ENCODE results near the gene MYCT1. TPM values are rescaled to one million over a fixed set of nuclear protein-coding genes. Genes with fewer than 3 reads are reported as not detected.
"Not testable (repeated sequence)": the region's sequence is repeated elsewhere in the genome, so short reads cannot be mapped to it uniquely, and the experiment has no call there.

Gene MYCT1, protein sequence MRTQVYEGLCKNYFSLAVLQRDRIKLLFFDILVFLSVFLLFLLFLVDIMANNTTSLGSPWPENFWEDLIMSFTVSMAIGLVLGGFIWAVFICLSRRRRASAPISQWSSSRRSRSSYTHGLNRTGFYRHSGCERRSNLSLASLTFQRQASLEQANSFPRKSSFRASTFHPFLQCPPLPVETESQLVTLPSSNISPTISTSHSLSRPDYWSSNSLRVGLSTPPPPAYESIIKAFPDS
- not detected in 2 replicates for total RNA-seq (2014; rRNA removed; shearing (Covaris generic))

DNA sequence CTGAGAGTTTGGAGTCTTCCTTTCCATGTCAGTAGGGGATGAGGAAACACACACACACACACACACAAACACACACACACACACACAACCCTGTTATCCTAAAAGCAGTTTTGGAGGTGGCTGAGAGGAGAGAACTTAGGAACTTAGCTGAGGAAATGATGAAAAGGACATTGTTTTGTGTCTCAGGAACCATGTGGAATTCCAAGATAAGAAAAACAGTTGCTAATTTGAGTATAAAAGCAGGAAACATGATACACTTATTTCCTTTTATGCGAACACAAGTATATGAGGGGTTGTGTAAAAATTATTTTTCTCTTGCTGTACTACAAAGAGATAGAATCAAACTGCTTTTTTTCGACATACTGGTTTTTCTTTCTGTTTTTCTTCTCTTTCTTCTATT lies at the start of gene MYCT1:
TSS of gene MYCT1 (plus strand) at position 264 of the 400 bp plus-strand sequence. CDS start at position 270, 6 bp downstream.
- no peak for DNase-seq (ENCODE audit: low spot score)

GRCh38 chr6:152648105-152648504 lies 49.6 kb upstream of the MYCT1 start:
- DNase-seq (ENCODE audit: low spot score) = no peak

GRCh38 chr6:152651986-152652385 lies 45.7 kb upstream of the MYCT1 start:
- DNase-seq (ENCODE audit: low spot score) = no peak

- no peak for DNase-seq (ENCODE audit: low spot score)
Observed at GRCh38 chr6:152661776-152662175, 35.9 kb upstream of the MYCT1 start.

GRCh38 chr6:152669895-152670294 lies 27.8 kb upstream of the MYCT1 start:
- DNase-seq (ENCODE audit: low spot score) = peak; percentile 12

DNA sequence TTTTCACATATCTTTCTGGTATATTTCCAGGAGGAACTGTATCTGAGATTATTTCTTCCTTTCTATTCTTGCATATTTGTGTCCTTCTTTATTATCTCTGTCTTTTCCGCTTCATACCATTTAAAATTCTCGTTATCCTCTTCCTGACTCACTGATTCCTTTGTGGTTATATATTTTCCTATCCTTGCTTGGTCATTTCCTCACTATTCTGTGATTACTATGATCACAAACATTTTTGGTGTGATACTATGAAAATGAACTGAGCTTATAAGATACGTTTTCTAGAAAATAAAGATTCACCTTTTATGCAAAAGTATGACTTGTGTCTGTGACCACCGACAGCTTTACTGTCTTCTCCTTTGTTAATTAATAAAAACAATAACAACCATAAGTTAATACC lies 26.5 kb upstream of the MYCT1 start:
- DNase-seq (ENCODE audit: low spot score) = no peak

DNA sequence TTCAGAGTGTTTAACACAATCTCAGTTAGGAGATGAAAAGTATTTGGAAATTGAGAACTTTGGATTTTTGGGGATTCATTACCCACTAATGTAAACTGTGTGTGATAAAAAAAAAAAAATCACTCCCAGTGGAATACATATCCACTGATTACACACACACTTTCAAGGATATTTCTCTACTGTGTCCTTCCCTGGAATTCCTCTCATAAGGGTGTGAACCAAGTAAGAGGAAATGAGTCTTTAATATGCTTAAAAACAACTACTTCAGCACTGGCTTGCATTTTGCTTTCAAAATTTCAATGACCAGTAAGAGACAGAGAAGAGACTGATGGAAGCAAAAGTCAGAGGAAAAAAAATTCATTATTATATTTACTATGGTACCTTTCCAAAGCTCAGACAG lies 24.5 kb upstream of the MYCT1 start:
- no peak for DNase-seq (ENCODE audit: low spot score)

DNA sequence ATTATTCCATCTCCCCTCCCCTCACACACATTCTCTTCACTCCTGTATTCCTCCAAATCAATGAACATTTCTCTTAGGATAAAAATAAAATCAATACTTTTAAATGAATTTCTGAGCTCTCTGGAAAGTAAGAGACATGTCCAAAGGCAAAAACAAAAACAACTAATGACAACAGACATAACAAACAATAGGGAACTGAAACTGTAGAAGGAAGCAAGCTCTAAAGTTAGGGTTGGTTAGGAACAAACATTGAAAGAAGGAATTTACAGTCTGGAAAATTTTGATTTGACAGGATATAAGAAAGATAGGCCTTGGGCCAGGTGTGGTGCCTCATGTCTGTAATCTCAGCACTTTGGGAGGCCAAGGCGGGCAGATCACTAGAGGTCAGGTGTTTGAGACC lies 17.5 kb upstream of the MYCT1 start:
- DNase-seq (ENCODE audit: low spot score) = no peak

GRCh38 chr6:152680879-152681517 lies 16.7 kb upstream of the MYCT1 start:
- no peak for DNase-seq (ENCODE audit: low spot score)

DNA sequence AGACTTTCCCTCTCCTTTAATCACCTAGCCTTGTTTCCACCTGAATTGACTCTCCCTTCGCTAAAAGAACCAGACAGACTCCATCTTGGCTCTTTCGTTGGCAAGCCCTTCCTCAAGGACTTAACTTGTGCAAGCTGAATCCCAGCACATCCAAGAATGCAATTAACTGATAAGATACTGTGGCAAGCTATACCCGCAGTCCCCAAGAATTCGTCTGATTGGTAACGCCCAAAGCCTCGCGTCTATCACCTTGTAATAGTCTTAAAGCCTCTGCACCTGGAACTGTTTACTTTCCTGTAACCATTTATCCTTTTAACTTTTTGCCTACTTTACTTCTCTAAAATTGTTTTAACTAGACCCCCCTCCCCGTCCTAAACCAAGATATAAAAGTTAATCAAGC lies 15.6 kb upstream of the MYCT1 start:
- no peak for DNase-seq (ENCODE audit: low spot score)

DNA sequence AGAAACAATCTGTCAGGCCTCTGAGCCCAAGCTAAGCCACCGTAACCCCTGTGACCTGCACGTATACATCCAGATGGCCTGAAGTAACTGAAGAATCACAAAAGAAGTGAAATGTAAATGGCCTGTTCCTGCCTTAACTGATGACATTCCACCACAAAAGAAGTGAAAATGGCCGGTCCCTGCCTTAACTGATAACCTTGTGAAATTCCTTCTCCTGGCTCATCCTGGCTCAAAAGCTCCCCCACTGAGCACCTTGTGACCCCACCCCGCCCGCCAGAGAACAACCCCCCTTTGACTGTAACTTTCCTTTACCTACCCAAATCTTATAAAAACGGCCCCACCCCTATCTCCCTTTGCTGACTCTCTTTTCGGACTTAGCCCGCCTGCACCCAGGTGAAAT lies 14.8 kb upstream of the MYCT1 start:
- not testable (repeated sequence) for DNase-seq (ENCODE audit: low spot score)

- DNase-seq (ENCODE audit: low spot score) = no peak
Observed at GRCh38 chr6:152685819-152686218, 11.9 kb upstream of the MYCT1 start.

GRCh38 chr6:152695372-152696045 lies 2.2 kb upstream of the MYCT1 start:
- DNase-seq (ENCODE audit: low spot score) = no peak

DNA sequence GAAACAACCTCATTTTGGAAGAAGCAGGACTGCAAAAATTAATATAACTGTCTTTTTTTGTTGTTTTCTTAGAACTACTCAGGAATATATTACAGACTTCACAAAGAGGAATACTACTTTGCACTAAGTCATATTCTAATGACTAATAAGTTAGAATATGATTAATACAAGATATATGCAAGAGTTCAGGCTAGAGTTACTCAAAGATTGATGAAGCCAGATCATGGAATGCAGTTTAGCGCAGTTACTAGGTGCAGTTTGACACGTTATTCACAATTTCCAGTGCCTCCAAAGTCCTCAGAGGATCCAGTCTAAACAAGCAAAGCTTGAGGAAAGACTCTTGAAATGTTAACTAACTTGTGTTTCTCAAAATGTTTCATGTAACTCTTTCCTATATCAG lies 1.2 kb upstream of the MYCT1 start:
- DNase-seq (ENCODE audit: low spot score) = no peak

DNA sequence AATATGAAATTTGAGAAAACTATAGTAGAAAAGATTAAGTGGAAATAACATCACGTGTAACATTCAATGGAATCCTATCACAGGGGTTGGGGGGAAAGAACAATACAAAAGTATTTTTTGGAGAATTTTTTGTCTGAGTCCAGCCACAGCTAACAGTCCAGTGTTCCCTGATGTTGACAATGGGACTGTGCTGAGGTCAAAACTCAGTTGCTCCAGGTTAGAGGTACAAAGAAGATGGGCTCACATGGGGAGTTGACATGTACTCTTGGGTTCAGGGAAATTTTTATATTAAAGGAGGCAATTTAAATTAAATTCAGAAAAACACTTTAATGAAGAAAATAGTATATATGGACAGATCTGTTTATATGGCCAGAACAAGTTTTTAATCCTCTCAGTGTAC lies 995 bp downstream of the MYCT1 start:
- DNase-seq (ENCODE audit: low spot score) = no peak

DNA sequence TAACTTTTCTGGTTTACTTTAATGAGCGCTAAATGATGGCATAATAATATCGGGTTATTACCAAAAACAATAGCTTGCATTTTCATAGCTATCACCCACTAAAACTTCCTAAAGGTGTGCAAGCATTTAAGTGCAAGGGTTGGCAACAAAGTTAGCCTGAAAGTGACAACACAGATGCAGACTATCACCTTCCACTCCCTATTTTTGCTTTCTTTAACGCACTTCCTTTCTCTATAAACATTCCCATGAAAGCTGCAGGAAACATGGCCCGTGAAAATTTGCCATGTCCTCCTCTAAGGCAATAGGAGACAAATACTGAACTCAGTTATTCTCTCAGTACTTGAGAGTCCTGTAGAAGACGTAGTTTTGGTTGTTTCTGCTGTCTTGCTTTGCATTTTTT lies 2.7 kb downstream of the MYCT1 start:
- DNase-seq (ENCODE audit: low spot score) = no peak

- DNase-seq (ENCODE audit: low spot score) = no peak
Observed at GRCh38 chr6:152701081-152701862, 3.6 kb downstream of the MYCT1 start.

DNA sequence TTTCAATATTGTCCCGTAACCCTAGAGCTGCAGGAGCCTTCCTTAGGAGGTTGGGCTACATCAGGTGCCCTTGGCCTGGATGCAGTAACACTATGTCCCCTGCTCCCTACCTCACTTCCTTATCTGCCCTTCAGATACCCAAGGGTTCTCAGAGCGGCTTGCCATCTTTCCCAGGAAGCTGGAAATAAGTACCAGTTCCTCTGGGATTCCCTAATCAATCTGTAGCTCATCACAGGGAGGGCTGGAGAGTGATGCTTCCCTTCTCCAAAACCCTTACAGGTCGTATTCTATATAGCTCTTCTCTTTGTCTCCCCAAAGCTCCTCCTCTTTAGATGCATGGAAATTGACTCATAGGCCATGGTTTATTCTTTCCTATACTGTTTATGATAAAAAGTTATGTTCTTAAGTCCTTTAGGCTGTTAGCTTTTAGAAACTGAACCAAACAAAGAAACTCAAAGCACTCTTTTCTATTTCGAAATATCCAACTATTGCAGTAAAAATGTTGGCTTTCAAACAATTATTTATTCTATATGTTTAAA lies 4.2 kb downstream of the MYCT1 start:
- DNase-seq (ENCODE audit: low spot score) = no peak

GRCh38 chr6:152703750-152704149 lies 6.1 kb downstream of the MYCT1 start:
- not testable (repeated sequence) for DNase-seq (ENCODE audit: low spot score)

DNA sequence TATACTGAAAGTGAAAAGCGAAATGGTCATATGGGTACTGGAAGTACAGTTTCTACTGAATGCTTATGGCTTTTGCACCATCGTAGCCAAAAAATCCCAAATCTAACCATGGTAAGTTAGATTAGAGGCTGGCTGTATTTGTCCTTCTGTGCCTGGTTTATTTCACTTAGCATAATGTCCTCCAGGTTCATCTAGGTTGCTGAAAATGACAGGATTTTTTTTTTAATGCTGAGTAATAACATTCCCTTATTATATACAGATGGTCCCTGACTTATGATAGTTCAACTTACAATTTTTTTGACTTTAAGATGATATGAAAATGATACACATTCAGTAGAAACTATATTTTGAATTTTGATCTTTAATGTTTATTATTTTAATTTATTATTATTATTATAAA lies 7.6 kb downstream of the MYCT1 start:
- no peak for DNase-seq (ENCODE audit: low spot score)

- no peak for DNase-seq (ENCODE audit: low spot score)
Observed at GRCh38 chr6:152716322-152716721, 18.6 kb downstream of the MYCT1 start.

- DNase-seq (ENCODE audit: low spot score) = no peak
Observed at GRCh38 chr6:152720974-152721373, 23.3 kb downstream of the MYCT1 start.

Data from HT-29 (cell line).